Measurements from ENCODE around the gene ASAP3.

DNA sequence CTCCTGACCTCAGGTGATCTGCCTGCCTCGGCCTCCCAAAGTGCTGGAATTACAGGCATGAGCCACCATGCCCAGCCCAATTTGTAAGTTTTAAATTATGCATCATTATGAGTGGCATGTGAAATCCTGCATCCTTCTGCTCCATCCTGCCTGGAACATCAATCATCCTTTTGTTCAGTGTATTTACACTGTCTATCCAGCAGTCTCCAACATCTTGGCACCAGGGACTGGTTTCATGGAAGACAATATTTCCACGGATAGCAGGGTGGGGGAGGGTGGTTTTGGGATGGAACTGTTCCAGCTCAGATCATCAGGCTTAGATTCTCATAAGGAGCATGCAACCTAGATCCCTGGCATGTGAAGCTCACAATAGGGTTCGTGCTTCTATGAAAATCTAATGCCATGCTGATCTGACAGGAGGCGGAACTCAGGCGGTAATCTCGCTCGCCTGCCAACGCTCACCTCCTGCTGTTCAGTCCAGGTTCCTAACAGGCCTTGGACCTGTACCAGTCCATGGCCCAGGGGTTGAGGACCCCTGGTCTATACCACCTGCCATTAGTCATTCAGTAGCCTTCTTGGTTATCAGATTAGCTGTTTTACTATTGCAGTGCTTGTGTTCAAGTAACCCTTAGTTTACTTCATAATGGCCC is 37.2 kb downstream of the ASAP3 start:
- TF ChIP-seq, protein P1, sequence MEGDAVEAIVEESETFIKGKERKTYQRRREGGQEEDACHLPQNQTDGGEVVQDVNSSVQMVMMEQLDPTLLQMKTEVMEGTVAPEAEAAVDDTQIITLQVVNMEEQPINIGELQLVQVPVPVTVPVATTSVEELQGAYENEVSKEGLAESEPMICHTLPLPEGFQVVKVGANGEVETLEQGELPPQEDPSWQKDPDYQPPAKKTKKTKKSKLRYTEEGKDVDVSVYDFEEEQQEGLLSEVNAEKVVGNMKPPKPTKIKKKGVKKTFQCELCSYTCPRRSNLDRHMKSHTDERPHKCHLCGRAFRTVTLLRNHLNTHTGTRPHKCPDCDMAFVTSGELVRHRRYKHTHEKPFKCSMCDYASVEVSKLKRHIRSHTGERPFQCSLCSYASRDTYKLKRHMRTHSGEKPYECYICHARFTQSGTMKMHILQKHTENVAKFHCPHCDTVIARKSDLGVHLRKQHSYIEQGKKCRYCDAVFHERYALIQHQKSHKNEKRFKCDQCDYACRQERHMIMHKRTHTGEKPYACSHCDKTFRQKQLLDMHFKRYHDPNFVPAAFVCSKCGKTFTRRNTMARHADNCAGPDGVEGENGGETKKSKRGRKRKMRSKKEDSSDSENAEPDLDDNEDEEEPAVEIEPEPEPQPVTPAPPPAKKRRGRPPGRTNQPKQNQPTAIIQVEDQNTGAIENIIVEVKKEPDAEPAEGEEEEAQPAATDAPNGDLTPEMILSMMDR (IDR thresholded peaks at IDR 0.05; ENCODE audit: low read depth, low read length, poor library complexity, severe bottlenecking): no peak
- TF ChIP-seq EZH2phosphoT487 (IDR thresholded peaks at IDR 0.05; ENCODE audit: borderline replicate concordance, low read length): no peak
